Measurements from ENCODE around the gene NCBP2L. TPM values are rescaled to one million over a fixed set of nuclear protein-coding genes. Genes with fewer than 3 reads are reported as not detected.

The NCBP2L gene
- total RNA-seq, 1 experiment from 2014 or later: not detected

DNA sequence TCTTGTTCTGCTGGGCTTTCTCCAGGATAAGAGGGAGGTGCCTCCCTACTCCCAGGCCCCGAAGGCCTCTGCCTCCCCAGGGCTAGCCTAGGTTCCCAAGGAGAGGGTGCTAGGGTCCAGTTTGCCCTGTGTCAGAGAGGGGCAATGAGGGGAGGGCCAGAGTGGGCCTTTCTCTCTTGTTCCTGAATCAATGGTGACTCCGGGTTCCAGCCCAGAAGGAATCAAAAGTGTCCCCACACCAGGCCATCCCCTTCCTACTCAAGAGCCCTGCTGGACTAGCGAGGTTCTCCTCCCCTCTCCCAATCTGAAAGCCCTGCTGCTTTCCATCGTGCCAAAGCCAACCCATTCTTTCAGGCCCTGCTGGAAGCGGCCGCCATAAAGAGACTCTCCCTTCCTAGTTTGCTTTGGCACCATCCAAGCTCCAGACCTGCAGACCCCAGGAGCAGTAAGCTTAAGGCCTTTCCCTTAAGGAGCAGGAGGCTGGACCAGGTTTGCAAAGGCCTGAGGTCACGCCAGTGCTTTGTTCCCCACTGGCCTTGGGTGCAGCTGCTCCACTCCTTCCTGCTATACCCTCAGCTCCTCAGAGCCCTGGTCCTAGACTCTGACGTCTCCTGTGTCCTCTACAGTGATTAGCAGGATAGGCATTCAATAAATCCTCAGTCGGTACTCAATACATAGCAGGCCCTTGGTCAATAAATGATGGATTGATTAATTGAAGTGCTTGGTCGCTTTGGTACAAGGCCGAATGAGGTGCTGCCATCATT lies 12.5 kb upstream of the NCBP2L start:
- H3K36me3 ChIP-seq (ENCODE audit: low read depth, low read length): no peaks in the 10 kb centered on the region
- no peaks in the 10 kb centered on the region for H3K9me2 ChIP-seq (replicated peaks; ENCODE audit: low read length)
- no peak overlapping the region for H3K9ac ChIP-seq (ENCODE audit: low read length)
- ATAC-seq (no peak), DNase-seq (no peak)
- ChIA-PET CTCF (no interaction called here), POLR2A (ENCODE audit: unreplicated experiment) (no interaction called here)
- BruUV-seq (replicated peaks): no TSS peak
- intact Hi-C loops (cut with micrococcal nuclease): no loop called here
- H4K20me1 ChIP-seq (ENCODE audit: low read length): no peaks in the 10 kb centered on the region
- H3K79me2 ChIP-seq (ENCODE audit: low read length): no peaks in the 10 kb centered on the region
- H3K4me3 ChIP-seq (ENCODE audit: low read length): no peak overlapping the region
- H3K27ac ChIP-seq (ENCODE audit: low read length): no peak overlapping the region
- no peaks in the 10 kb centered on the region for H3F3A ChIP-seq (ENCODE audit: low read length, unreplicated experiment)
- H3K4me2 ChIP-seq (ENCODE audit: low read length): no peak overlapping the region
- H3K27me3 ChIP-seq (ENCODE audit: low read length): no peaks in the 10 kb centered on the region
- no peaks in the 10 kb centered on the region for H3K9me3 ChIP-seq (ENCODE audit: low read length)
- peaks cover 7% of the 10 kb centered on the region for H3K4me1 ChIP-seq (ENCODE audit: insufficient read depth, low read length)
- no peak for TF ChIP-seq EZH2 (IDR thresholded peaks at IDR 0.05; ENCODE audit: low read length, unreplicated experiment)
- TF ChIP-seq, protein P1, sequence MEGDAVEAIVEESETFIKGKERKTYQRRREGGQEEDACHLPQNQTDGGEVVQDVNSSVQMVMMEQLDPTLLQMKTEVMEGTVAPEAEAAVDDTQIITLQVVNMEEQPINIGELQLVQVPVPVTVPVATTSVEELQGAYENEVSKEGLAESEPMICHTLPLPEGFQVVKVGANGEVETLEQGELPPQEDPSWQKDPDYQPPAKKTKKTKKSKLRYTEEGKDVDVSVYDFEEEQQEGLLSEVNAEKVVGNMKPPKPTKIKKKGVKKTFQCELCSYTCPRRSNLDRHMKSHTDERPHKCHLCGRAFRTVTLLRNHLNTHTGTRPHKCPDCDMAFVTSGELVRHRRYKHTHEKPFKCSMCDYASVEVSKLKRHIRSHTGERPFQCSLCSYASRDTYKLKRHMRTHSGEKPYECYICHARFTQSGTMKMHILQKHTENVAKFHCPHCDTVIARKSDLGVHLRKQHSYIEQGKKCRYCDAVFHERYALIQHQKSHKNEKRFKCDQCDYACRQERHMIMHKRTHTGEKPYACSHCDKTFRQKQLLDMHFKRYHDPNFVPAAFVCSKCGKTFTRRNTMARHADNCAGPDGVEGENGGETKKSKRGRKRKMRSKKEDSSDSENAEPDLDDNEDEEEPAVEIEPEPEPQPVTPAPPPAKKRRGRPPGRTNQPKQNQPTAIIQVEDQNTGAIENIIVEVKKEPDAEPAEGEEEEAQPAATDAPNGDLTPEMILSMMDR (conservative IDR thresholded peaks at IDR 0.05; ENCODE audit: low read depth, low read length): no peak
- no peak for TF ChIP-seq EZH2phosphoT487 (IDR thresholded peaks at IDR 0.05; ENCODE audit: borderline replicate concordance, low read length)
- H2AFZ ChIP-seq (ENCODE audit: low read length): no peak overlapping the region

DNA sequence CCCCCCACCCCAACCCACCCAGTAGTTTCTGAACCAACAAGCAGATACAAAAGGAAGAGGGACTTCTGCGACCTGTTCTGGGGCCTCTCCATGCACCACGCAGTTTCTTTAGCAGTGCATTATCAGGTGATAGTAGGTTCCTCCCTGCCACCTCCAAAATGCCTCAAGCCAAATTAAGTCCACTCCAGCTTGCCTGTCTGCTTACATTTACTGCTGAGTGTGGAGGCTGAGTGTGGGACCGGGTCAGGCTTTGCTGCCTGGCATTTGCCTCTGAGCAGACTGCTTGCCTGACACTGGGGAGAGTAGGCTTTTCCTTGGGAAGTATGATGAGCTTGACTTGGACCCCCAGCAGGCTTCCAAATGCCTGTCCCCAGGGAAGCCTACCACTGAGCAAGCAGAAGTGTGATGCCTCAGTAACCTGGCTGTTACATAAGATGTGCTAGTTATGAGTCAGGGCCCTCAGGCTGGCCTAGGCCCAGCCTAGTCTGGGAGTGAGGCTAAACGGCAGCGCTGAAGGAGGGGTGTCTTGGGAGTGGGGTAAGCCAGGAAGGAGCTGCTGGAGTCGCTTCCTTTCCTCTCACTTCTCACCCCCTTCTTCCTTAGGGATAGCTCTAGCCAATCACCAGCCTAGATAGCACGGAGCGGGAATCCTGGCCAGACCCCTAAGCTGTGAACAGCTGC lies 10.9 kb upstream of the NCBP2L start:
- no peaks in the 10 kb centered on the region for H3K36me3 ChIP-seq (ENCODE audit: low read depth, low read length)
- no peak for TF ChIP-seq EZH2 (IDR thresholded peaks at IDR 0.05; ENCODE audit: low read length, unreplicated experiment)
- TF ChIP-seq, protein P1 (conservative IDR thresholded peaks at IDR 0.05; ENCODE audit: low read depth, low read length): no peak
- no peak for TF ChIP-seq EZH2phosphoT487 (IDR thresholded peaks at IDR 0.05; ENCODE audit: borderline replicate concordance, low read length)
- CTCF ChIA-PET: no interaction called here
- peak; percentile 91 for ATAC-seq
- DNase-seq: peak; percentile 70
- no TSS peak for BruUV-seq (replicated peaks)
- no peaks in the 10 kb centered on the region for H3F3A ChIP-seq (ENCODE audit: low read length, unreplicated experiment)
- POLR2A ChIA-PET (ENCODE audit: unreplicated experiment): no interaction called here
- intact Hi-C loops (cut with micrococcal nuclease): no loop called here
- H2AFZ ChIP-seq (ENCODE audit: low read length): no peak overlapping the region
- no peak overlapping the region for H3K9ac ChIP-seq (ENCODE audit: low read length)
- H3K4me3 ChIP-seq (ENCODE audit: low read length): no peak overlapping the region
- H3K79me2 ChIP-seq (ENCODE audit: low read length): no peaks in the 10 kb centered on the region
- no peaks in the 10 kb centered on the region for H4K20me1 ChIP-seq (ENCODE audit: low read length)
- H3K9me3 ChIP-seq (ENCODE audit: low read length): no peaks in the 10 kb centered on the region
- no peaks in the 10 kb centered on the region for H3K9me2 ChIP-seq (replicated peaks; ENCODE audit: low read length)
- no peak overlapping the region for H3K4me2 ChIP-seq (ENCODE audit: low read length)
- no peaks in the 10 kb centered on the region for H3K27me3 ChIP-seq (ENCODE audit: low read length)
- H3K4me1 ChIP-seq (ENCODE audit: insufficient read depth, low read length): peaks cover 7% of the 10 kb centered on the region
- H3K27ac ChIP-seq (ENCODE audit: low read length): no peak overlapping the region

DNA sequence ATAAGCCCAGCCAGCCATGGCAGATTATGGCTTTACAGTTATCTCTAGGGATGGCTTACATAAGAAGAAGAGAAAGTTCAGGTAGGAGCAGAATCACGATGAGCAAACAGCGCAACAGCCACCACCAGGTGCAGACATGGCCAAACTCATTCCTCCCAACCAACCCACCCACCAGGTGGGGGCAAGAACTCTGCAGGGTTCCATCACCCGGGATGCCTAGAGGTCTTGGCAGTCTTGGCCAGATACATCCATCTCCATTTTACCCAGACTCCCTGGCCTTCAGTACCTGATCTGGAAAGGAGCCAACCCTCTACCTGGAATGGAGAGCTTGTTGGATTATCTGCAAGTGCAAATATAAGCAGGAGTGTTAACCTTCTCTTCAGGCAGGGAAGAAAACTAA lies 9.5 kb upstream of the NCBP2L start:
- no TSS peak for BruUV-seq (replicated peaks)
- H3K4me3 ChIP-seq (ENCODE audit: low read length): no peak overlapping the region
- intact Hi-C loops (cut with micrococcal nuclease): no loop called here
- no peaks in the 10 kb centered on the region for H4K20me1 ChIP-seq (ENCODE audit: low read length)
- peaks cover 7% of the 10 kb centered on the region for H3K4me1 ChIP-seq (ENCODE audit: insufficient read depth, low read length)
- no peak overlapping the region for H3K9ac ChIP-seq (ENCODE audit: low read length)
- no peaks in the 10 kb centered on the region for H3K79me2 ChIP-seq (ENCODE audit: low read length)
- H3K27ac ChIP-seq (ENCODE audit: low read length): no peak overlapping the region
- H3K9me2 ChIP-seq (replicated peaks; ENCODE audit: low read length): no peaks in the 10 kb centered on the region
- no peak overlapping the region for H3K4me2 ChIP-seq (ENCODE audit: low read length)
- DNase-seq: no peak
- no peaks in the 10 kb centered on the region for H3K27me3 ChIP-seq (ENCODE audit: low read length)
- POLR2A ChIA-PET (ENCODE audit: unreplicated experiment): no interaction called here
- no peaks in the 10 kb centered on the region for H3K9me3 ChIP-seq (ENCODE audit: low read length)
- ATAC-seq: no peak
- no peak overlapping the region for H2AFZ ChIP-seq (ENCODE audit: low read length)
- no peaks in the 10 kb centered on the region for H3K36me3 ChIP-seq (ENCODE audit: low read depth, low read length)
- CTCF ChIA-PET: no interaction called here
- H3F3A ChIP-seq (ENCODE audit: low read length, unreplicated experiment): no peaks in the 10 kb centered on the region
- TF ChIP-seq, protein P1 (conservative IDR thresholded peaks at IDR 0.05; ENCODE audit: low read depth, low read length): no peak
- no peak for TF ChIP-seq EZH2phosphoT487 (IDR thresholded peaks at IDR 0.05; ENCODE audit: borderline replicate concordance, low read length)

Data from PC-3 (cell line).